ENCODE measurements around the gene MBD2.

DNA sequence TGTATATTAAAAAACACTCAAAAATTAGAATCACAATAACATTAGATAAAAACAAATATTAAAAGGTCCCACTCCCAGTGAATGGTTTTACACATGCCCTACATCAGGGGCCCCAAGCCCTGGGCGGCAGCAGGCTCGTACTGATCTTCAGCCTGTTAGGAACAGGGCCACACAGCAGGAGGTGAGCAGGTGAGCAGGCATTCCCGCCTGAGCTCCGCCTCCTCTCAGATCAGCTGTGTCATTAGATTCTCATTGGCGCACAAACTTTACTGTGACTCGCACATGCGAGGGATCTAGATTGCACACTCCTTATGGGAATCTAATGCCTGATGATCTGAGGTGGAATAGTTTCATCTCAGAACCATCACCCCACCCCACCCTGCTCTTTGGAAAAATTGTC, 74.2 kb downstream of the MBD2 start:
- TF ChIP-seq, protein P1, sequence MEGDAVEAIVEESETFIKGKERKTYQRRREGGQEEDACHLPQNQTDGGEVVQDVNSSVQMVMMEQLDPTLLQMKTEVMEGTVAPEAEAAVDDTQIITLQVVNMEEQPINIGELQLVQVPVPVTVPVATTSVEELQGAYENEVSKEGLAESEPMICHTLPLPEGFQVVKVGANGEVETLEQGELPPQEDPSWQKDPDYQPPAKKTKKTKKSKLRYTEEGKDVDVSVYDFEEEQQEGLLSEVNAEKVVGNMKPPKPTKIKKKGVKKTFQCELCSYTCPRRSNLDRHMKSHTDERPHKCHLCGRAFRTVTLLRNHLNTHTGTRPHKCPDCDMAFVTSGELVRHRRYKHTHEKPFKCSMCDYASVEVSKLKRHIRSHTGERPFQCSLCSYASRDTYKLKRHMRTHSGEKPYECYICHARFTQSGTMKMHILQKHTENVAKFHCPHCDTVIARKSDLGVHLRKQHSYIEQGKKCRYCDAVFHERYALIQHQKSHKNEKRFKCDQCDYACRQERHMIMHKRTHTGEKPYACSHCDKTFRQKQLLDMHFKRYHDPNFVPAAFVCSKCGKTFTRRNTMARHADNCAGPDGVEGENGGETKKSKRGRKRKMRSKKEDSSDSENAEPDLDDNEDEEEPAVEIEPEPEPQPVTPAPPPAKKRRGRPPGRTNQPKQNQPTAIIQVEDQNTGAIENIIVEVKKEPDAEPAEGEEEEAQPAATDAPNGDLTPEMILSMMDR (IDR thresholded peaks at IDR 0.05): no peak
- TF ChIP-seq POLR2A (IDR thresholded peaks at IDR 0.05): no peak
